HUES64 (cell line): ENCODE results near the gene SPACA7.

Experiments
- H3K27ac ChIP-seq: 2 replicates; pipeline ENCODE4 v1.7.0; 2013; ENCODE audit warnings: low read depth, low read length, inconsistent platforms
- H3K27me3 ChIP-seq: 2 replicates; pipeline ENCODE4 v1.6.1; 2013; ENCODE audit warnings: mild to moderate bottlenecking, low read length; ENCODE audit not compliant: insufficient read depth
- H3K36me3 ChIP-seq: 2 replicates; pipeline ENCODE4 v1.6.1; 2013; ENCODE audit warnings: mild to moderate bottlenecking, low read length; ENCODE audit not compliant: insufficient read depth
- H3K4me1 ChIP-seq: 2 replicates; pipeline ENCODE4 v1.6.1; 2013; ENCODE audit warnings: mild to moderate bottlenecking, low read length, moderate library complexity; ENCODE audit not compliant: insufficient read depth
- H3K4me3 ChIP-seq: 2 replicates; pipeline ENCODE4 v1.5.1; 2013; ENCODE audit warnings: mild to moderate bottlenecking, low read length, moderate library complexity
- H3K9ac ChIP-seq: 2 replicates; pipeline ENCODE4 v1.6.1; 2013; ENCODE audit warnings: mild to moderate bottlenecking, low read depth, low read length
- H3K9me3 ChIP-seq: 2 replicates; pipeline ENCODE4 v1.6.1; 2013; ENCODE audit warnings: low read depth, low read length; ENCODE audit not compliant: insufficient read depth
- WGBS: fragments of 150-250, 120-280 bp; methylation state at CpG from one replicate; pipeline ENCODE4 v1.1.7; 2013; ENCODE audit warnings: missing lambda C conversion rate; 5-methylcytosine and 5-hydroxymethylcytosine counted together

SPACA7 gene

GRCh38 chr13:112469071-112469745, 93.1 kb downstream of the SPACA7 start:
- H3K9me3 ChIP-seq = no peaks in the 10 kb centered on the region
- H3K27ac ChIP-seq = no peak overlapping the region
- H3K4me1 ChIP-seq = no peaks in the 10 kb centered on the region
- no peaks in the 10 kb centered on the region for H3K27me3 ChIP-seq
- H3K9ac ChIP-seq = no peak overlapping the region
- H3K36me3 ChIP-seq = no peaks in the 10 kb centered on the region
- 93% methylated on average over 14 of the region's 14 CpGs for WGBS
- no peak overlapping the region for H3K4me3 ChIP-seq

GRCh38 chr13:112473818-112474217, 97.7 kb downstream of the SPACA7 start:
- no peak overlapping the region for H3K4me3 ChIP-seq
- no peaks in the 10 kb centered on the region for H3K9me3 ChIP-seq
- no peaks in the 10 kb centered on the region for H3K36me3 ChIP-seq
- H3K27ac ChIP-seq = no peak overlapping the region
- 95% methylated on average over 5 of the region's 5 CpGs for WGBS
- H3K27me3 ChIP-seq = no peaks in the 10 kb centered on the region
- no peak overlapping the region for H3K9ac ChIP-seq
- H3K4me1 ChIP-seq = no peaks in the 10 kb centered on the region

- Histone ChIP-seq H3K4me1 (no peaks in the 10 kb centered on the region), H3K36me3 (no peaks in the 10 kb centered on the region), H3K9me3 (no peaks in the 10 kb centered on the region), H3K9ac (no peak overlapping the region), H3K4me3 (no peak overlapping the region), H3K27ac (no peak overlapping the region), H3K27me3 (no peaks in the 10 kb centered on the region)
- WGBS = 90% methylated on average over 8 of the region's 8 CpGs
These were observed 98.7 kb downstream of the SPACA7 start for GRCh38 chr13:112474869-112475268.

- Histone ChIP-seq H3K27me3 (no peaks in the 10 kb centered on the region), H3K4me1 (no peaks in the 10 kb centered on the region), H3K9me3 (no peaks in the 10 kb centered on the region), H3K9ac (no peak overlapping the region), H3K36me3 (no peaks in the 10 kb centered on the region), H3K4me3 (no peak overlapping the region), H3K27ac (no peak overlapping the region)
- WGBS = 90% methylated on average over 1 of the region's 1 CpG
These were observed 99.7 kb downstream of the SPACA7 start for GRCh38 chr13:112475889-112476288.

GRCh38 chr13:112477070-112477619, 101.0 kb downstream of the SPACA7 start:
- 95% methylated on average over 8 of the region's 9 CpGs for WGBS
- H3K27ac ChIP-seq = no peak overlapping the region
- no peak overlapping the region for H3K9ac ChIP-seq
- H3K4me1 ChIP-seq = no peaks in the 10 kb centered on the region
- H3K27me3 ChIP-seq = no peaks in the 10 kb centered on the region
- H3K36me3 ChIP-seq = no peaks in the 10 kb centered on the region
- H3K4me3 ChIP-seq = no peak overlapping the region
- no peaks in the 10 kb centered on the region for H3K9me3 ChIP-seq

GRCh38 chr13:112479389-112479788, 103.2 kb downstream of the SPACA7 start:
- Histone ChIP-seq H3K27ac (no peak overlapping the region), H3K27me3 (no peaks in the 10 kb centered on the region), H3K9ac (no peak overlapping the region), H3K4me1 (no peaks in the 10 kb centered on the region), H3K9me3 (no peaks in the 10 kb centered on the region), H3K4me3 (no peak overlapping the region), H3K36me3 (no peaks in the 10 kb centered on the region; the same call in 1 of the 2 replicates)
- 95% methylated on average over 6 of the region's 7 CpGs for WGBS

GRCh38 chr13:112481458-112481857, 105.3 kb downstream of the SPACA7 start:
- H3K4me1 ChIP-seq = no peaks in the 10 kb centered on the region
- peaks cover 15% of the 10 kb centered on the region for H3K36me3 ChIP-seq
- no peak overlapping the region for H3K9ac ChIP-seq
- H3K9me3 ChIP-seq = no peaks in the 10 kb centered on the region
- H3K4me3 ChIP-seq = no peak overlapping the region
- H3K27me3 ChIP-seq = no peaks in the 10 kb centered on the region
- H3K27ac ChIP-seq = no peak overlapping the region

- Histone ChIP-seq H3K36me3 (peaks cover 17% of the 10 kb centered on the region), H3K27ac (no peak overlapping the region), H3K9ac (no peak overlapping the region), H3K4me1 (no peaks in the 10 kb centered on the region), H3K27me3 (no peaks in the 10 kb centered on the region), H3K4me3 (no peak overlapping the region), H3K9me3 (no peaks in the 10 kb centered on the region)
- WGBS = 95% methylated on average over 7 of the region's 7 CpGs
These were observed 107.1 kb downstream of the SPACA7 start for GRCh38 chr13:112483299-112483698.
